GM10248 (cell line): Measurements from ENCODE around the gene ALX4.

Experiments used
- CTCF ChIA-PET: fragments of 300-600 bp; sonication (Branson Sonifier 250); formaldehyde crosslinking; extraction: SDS; loops from one replicate; lab custom pipeline; 2021; ENCODE audit warnings: antibody characterized with exemption; lab: Yijun Ruan, JAX
- POLR2A ChIA-PET: fragments of 350-650 bp; sonication (Branson Sonifier 250); formaldehyde crosslinking; extraction: SDS; loops from one replicate; lab custom pipeline; 2020; ENCODE audit warnings: antibody characterized with exemption; lab: Yijun Ruan, JAX
- DNase-seq: peaks from one replicate; pipeline ENCODE4 v3.0.0; 2012; ENCODE audit errors: extremely low spot score
- CTCF ChIP-seq: IDR thresholded peaks from 2 replicates; pipeline ENCODE4 v1.5.1; 2012; ENCODE audit warnings: mild to moderate bottlenecking, low read depth; ENCODE audit errors: extremely low read depth, missing control alignments, control extremely low read depth

ALX4 gene

GRCh38 chr11:44244639-44245310, 65.2 kb downstream of the ALX4 start:
- no peak for DNase-seq
- CTCF ChIA-PET = interaction anchor here (3.4 kb wide), 1 partner anchor 12 kb away, joined by 13 read pairs; no protein-coding TSS in a partner anchor
- POLR2A ChIA-PET = no interaction called here
- TF ChIP-seq CTCF = no peak

- CTCF ChIA-PET = interaction anchor here (3.4 kb wide), 1 partner anchor 11 kb away, joined by 13 read pairs; no protein-coding TSS in a partner anchor
- POLR2A ChIA-PET = no interaction called here
- no peak for TF ChIP-seq CTCF
- no peak for DNase-seq
Measured at GRCh38 chr11:44243595-44244343, 66.2 kb downstream of the ALX4 start.

GRCh38 chr11:44243086-44243485, 66.9 kb downstream of the ALX4 start:
- no peak for DNase-seq
- POLR2A ChIA-PET = no interaction called here
- CTCF ChIA-PET = interaction anchor here (3.4 kb wide), 1 partner anchor 10 kb away, joined by 13 read pairs; no protein-coding TSS in a partner anchor
- TF ChIP-seq CTCF = no peak

GRCh38 chr11:44241851-44242250, 68.1 kb downstream of the ALX4 start:
- DNase-seq = no peak
- no peak for TF ChIP-seq CTCF
- ChIA-PET POLR2A (no interaction called here), CTCF (interaction anchor here (3.4 kb wide), 1 partner anchor 9 kb away, joined by 13 read pairs; no protein-coding TSS in a partner anchor)

- TF ChIP-seq CTCF = no peak
- CTCF ChIA-PET = interaction anchor here (1.6 to 3.6 kb wide), 2 partner anchors 10 to 17 kb away, joined by 4 to 12 read pairs; no protein-coding TSS in a partner anchor
- no peak for DNase-seq
- POLR2A ChIA-PET = no interaction called here
Measured at GRCh38 chr11:44237156-44237555, 72.8 kb downstream of the ALX4 start.

- no peak for TF ChIP-seq CTCF
- CTCF ChIA-PET = interaction anchor here (0.9 to 3.6 kb wide), 3 partner anchors 9 to 103 kb away, joined by 3 to 12 read pairs (median 4); no protein-coding TSS in a partner anchor
- DNase-seq = no peak
- POLR2A ChIA-PET = no interaction called here
Measured at GRCh38 chr11:44236296-44236695, 73.6 kb downstream of the ALX4 start.
